GM20000 (cell line): ENCODE measurements around the gene MUC16.

ENCODE experiments used
- DNase-seq: peaks from one replicate; pipeline ENCODE4 v3.0.0; 2012; ENCODE audit warnings: low spot score
- CTCF ChIP-seq: IDR thresholded peaks from 2 replicates; pipeline ENCODE4 v1.5.1; 2012; ENCODE audit warnings: mild to moderate bottlenecking, control low read depth; ENCODE audit errors: extremely low read depth, missing control alignments

Gene MUC16

GRCh38 chr19:9008667-9009066, 1.5 kb downstream of the MUC16 start:
- TF ChIP-seq CTCF: no peak
- no peak for DNase-seq

GRCh38 chr19:9000933-9001332, 9.3 kb downstream of the MUC16 start:
- no peak for DNase-seq
- TF ChIP-seq CTCF: no peak

GRCh38 chr19:8988204-8988603, 22.0 kb downstream of the MUC16 start:
- TF ChIP-seq CTCF: no peak

GRCh38 chr19:8986296-8986695, 23.9 kb downstream of the MUC16 start:
- no peak for DNase-seq
- no peak for TF ChIP-seq CTCF

More at GRCh38 chr19:8988204-8988603, 22.0 kb downstream of the MUC16 start:
- DNase-seq: no peak

- DNase-seq: no peak
- TF ChIP-seq CTCF: no peak
Measured at GRCh38 chr19:8973501-8974091, 36.6 kb downstream of the MUC16 start.

- no peak for TF ChIP-seq CTCF
- DNase-seq: no peak
Measured at GRCh38 chr19:8965887-8966286, 44.3 kb downstream of the MUC16 start.
